OCI-LY3 (cell line): ENCODE results near the gene GPR39.

Source experiments
- CTCF ChIP-seq: fragments of 200-600, 300-600 bp; sonication (generic); IDR thresholded peaks from 2 replicates; pipeline ENCODE4 v1.5.1; 2014; ENCODE audit warnings: antibody characterized with exemption, low read length, low read depth
- EZH2phosphoT487 ChIP-seq: fragments of 200-600 bp; shearing (Covaris generic); IDR thresholded peaks from 2 replicates; pipeline ENCODE4 v1.6.1; 2018; ENCODE audit warnings: antibody characterized with exemption, mixed run types, low read depth

- TF ChIP-seq CTCF (no peak), EZH2phosphoT487 (no peak)
Measured at GRCh38 chr2:132664096-132664495, 247.5 kb downstream of the GPR39 start.
